Neuronal stem cell (in vitro differentiated cells): Measurements from ENCODE around the gene NOL3.

ENCODE experiments used
- DNase-seq: peaks from one replicate; pipeline ENCODE4 v3.0.0-alpha.2; 2013; ENCODE audit warnings: low spot score
- H2AFZ ChIP-seq: one replicate; pipeline ENCODE4 v1.6.1; 2013; ENCODE audit warnings: mild to moderate bottlenecking, low read length, inconsistent platforms
- H2AK5ac ChIP-seq: 2 replicates; pipeline ENCODE4 v1.6.1; 2013; ENCODE audit warnings: low read depth, mild to moderate bottlenecking, inconsistent platforms, low read length, moderate library complexity, mixed read lengths
- H2BK120ac ChIP-seq: 2 replicates; pipeline ENCODE4 v1.6.1; 2013; ENCODE audit warnings: low read depth, mild to moderate bottlenecking, inconsistent platforms, low read length, moderate library complexity, mixed read lengths
- H2BK12ac ChIP-seq: one replicate; pipeline ENCODE4 v1.6.1; 2013; ENCODE audit warnings: low read length, inconsistent platforms
- H2BK15ac ChIP-seq: 2 replicates; pipeline ENCODE4 v1.6.1; 2013; ENCODE audit warnings: mild to moderate bottlenecking, low read length, inconsistent platforms, mixed read lengths
- H2BK5ac ChIP-seq: one replicate; pipeline ENCODE4 v1.6.1; 2013; ENCODE audit warnings: inconsistent platforms, mild to moderate bottlenecking, low read length, moderate library complexity
- H3K14ac ChIP-seq: one replicate; pipeline ENCODE4 v1.6.1; 2013; ENCODE audit warnings: low read length, inconsistent platforms
- H3K18ac ChIP-seq: 2 replicates; pipeline ENCODE4 v1.6.1; 2013; ENCODE audit warnings: low read length, inconsistent platforms
- H3K23ac ChIP-seq: 2 replicates; pipeline ENCODE4 v1.6.1; 2013; ENCODE audit warnings: low read depth, mild to moderate bottlenecking, mixed read lengths, low read length, inconsistent platforms; ENCODE audit not compliant: poor library complexity
- H3K27ac ChIP-seq: replicated peaks from 3 replicates; pipeline ENCODE4 v1.5.1; 2013; ENCODE audit warnings: low read length, inconsistent platforms
- H3K27me3 ChIP-seq, 3 experiments: 2 replicates each; pipeline ENCODE4 v1.6.1; 2013; ENCODE audit warnings: low read length in 3 of 3, mild to moderate bottlenecking in 2 of 3, inconsistent platforms in 1 of 3, low read depth in 1 of 3, mixed read lengths in 1 of 3, moderate library complexity in 1 of 3; ENCODE audit not compliant: control insufficient read depth in 3 of 3, insufficient read depth in 3 of 3
- H3K36me3 ChIP-seq, 2 donors: replicated peaks in 1 of 2; 2 replicates each; pipeline ENCODE4 v1.6.1; 2013; ENCODE audit warnings: low read length in 2 of 2; ENCODE audit not compliant: control insufficient read depth in 2 of 2, insufficient read depth in 2 of 2
- H3K4ac ChIP-seq: 2 replicates; pipeline ENCODE4 v1.6.1; 2013; ENCODE audit warnings: inconsistent platforms, mild to moderate bottlenecking, low read length, moderate library complexity
- H3K4me1 ChIP-seq, 2 donors: 1 replicate in 1 of 2; 2 replicates in 1 of 2; pipeline ENCODE4 v1.6.1; 2013; ENCODE audit warnings: low read length in 2 of 2, low read depth in 1 of 2; ENCODE audit not compliant: control insufficient read depth in 2 of 2, insufficient read depth in 1 of 2
- H3K4me2 ChIP-seq: one replicate; pipeline ENCODE4 v1.6.1; 2013; ENCODE audit warnings: mild to moderate bottlenecking, low read length, inconsistent platforms; ENCODE audit not compliant: insufficient read depth, poor library complexity, severe bottlenecking
- H3K4me3 ChIP-seq, 2 donors: 2 replicates each; pipeline ENCODE4 v1.5.1; 2013; ENCODE audit warnings: low read length in 2 of 2, mild to moderate bottlenecking in 2 of 2, inconsistent platforms in 1 of 2, moderate library complexity in 1 of 2
- H3K79me1 ChIP-seq: one replicate; pipeline ENCODE4 v1.6.1; 2013; ENCODE audit warnings: low read depth, mild to moderate bottlenecking, inconsistent platforms, low read length, moderate library complexity
- H3K9ac ChIP-seq: one replicate; pipeline ENCODE4 v1.6.1; 2013; ENCODE audit warnings: mild to moderate bottlenecking, low read depth, low read length, inconsistent platforms; ENCODE audit not compliant: poor library complexity
- H3K9me3 ChIP-seq, 2 donors: replicated peaks in 1 of 2; 2 replicates each; pipeline versions ENCODE3 to v1.6.1; 2013; ENCODE audit warnings: low read length in 2 of 2, mild to moderate bottlenecking in 2 of 2, inconsistent platforms in 1 of 2, low read depth in 1 of 2, mixed read lengths in 1 of 2, moderate library complexity in 1 of 2; ENCODE audit not compliant: control insufficient read depth in 2 of 2, insufficient read depth in 1 of 2
- H4K8ac ChIP-seq: one replicate; pipeline ENCODE4 v1.6.1; 2013; ENCODE audit warnings: low read depth, mild to moderate bottlenecking, inconsistent platforms, low read length, moderate library complexity
- H4K91ac ChIP-seq: one replicate; pipeline ENCODE4 v1.6.1; 2013; ENCODE audit warnings: low read length, low read depth, mild to moderate bottlenecking, inconsistent platforms; ENCODE audit not compliant: poor library complexity
- WGBS, 2 donors: extraction: QIAGEN DNeasy Blood & Tissue Kit; methylation state at CpG; one replicate each; pipeline ENCODE4 v1.1.7; 2013; ENCODE audit warnings: missing lambda C conversion rate in 2 of 2, mixed read lengths in 1 of 2; ENCODE audit not compliant: insufficient read length in 2 of 2, insufficient replicate concordance in 1 of 2; ENCODE audit errors: extremely low coverage in 2 of 2; 5-methylcytosine and 5-hydroxymethylcytosine counted together

NOL3 gene

GRCh38 chr16:67184995-67185650, 14.8 kb downstream of the NOL3 start:
- H3K4me1 ChIP-seq = peaks cover 12 to 17% of the 10 kb centered on the region in 2 donors
- DNase-seq = peak; percentile 81
- peaks cover 7% of the 10 kb centered on the region for H3K79me1 ChIP-seq
- peak overlapping the region; percentile 82 for H2BK5ac ChIP-seq
- H3K4me3 ChIP-seq = peak overlapping the region in 1 of 2 donors; percentile 54
- H3K14ac ChIP-seq = peak overlapping the region; percentile 38
- no peak overlapping the region for H3K27ac ChIP-seq
- peaks cover 5 to 30% (median 8%) of the 10 kb centered on the region in 3 experiments for H3K27me3 ChIP-seq
- no peak overlapping the region for H2AFZ ChIP-seq
- no peak overlapping the region for H2BK15ac ChIP-seq
- H3K9me3 ChIP-seq = no peaks in the 10 kb centered on the region
- H2BK120ac ChIP-seq = no peak overlapping the region
- H4K8ac ChIP-seq = no peak overlapping the region
- no peak overlapping the region for H3K9ac ChIP-seq
- H3K18ac ChIP-seq = peak overlapping the region; percentile 57
- H3K36me3 ChIP-seq = peaks cover 0 to 5% of the 10 kb centered on the region in 2 donors
- no peak overlapping the region for H3K4ac ChIP-seq
- peak overlapping the region; percentile 98 for H3K23ac ChIP-seq
- no peak overlapping the region for H2BK12ac ChIP-seq
- peak overlapping the region; percentile 52 for H2AK5ac ChIP-seq
- no peak overlapping the region for H4K91ac ChIP-seq
- peak overlapping the region; percentile 11 for H3K4me2 ChIP-seq
- no CpG with 5 or more reads among the region's 43 CpGs for WGBS, 2 donors

GRCh38 chr16:67185651-67186134, 15.4 kb downstream of the NOL3 start:
- Histone ChIP-seq H3K18ac (no peak overlapping the region), H2AK5ac (no peak overlapping the region), H2BK120ac (no peak overlapping the region), H3K79me1 (peaks cover 7% of the 10 kb centered on the region), H3K27ac (no peak overlapping the region), H3K36me3 (peaks cover 0 to 3% of the 10 kb centered on the region in 2 donors), H3K23ac (no peak overlapping the region), H4K91ac (no peak overlapping the region), H3K4ac (no peak overlapping the region), H2AFZ (no peak overlapping the region), H2BK15ac (no peak overlapping the region), H3K9me3 (no peaks in the 10 kb centered on the region), H2BK5ac (no peak overlapping the region), H3K4me3 (no peak overlapping the region), H2BK12ac (no peak overlapping the region), H3K9ac (no peak overlapping the region), H3K4me1 (peaks cover 16 to 17% of the 10 kb centered on the region in 2 donors), H3K14ac (no peak overlapping the region), H4K8ac (no peak overlapping the region), H3K4me2 (no peak overlapping the region), H3K27me3 (peaks cover 5 to 30% (median 8%) of the 10 kb centered on the region in 3 experiments)
- no CpG with 5 or more reads among the region's 12 CpGs for WGBS, 2 donors
- no peak for DNase-seq

GRCh38 chr16:67186550-67186950, 16.2 kb downstream of the NOL3 start:
- no peak overlapping the region for H4K91ac ChIP-seq
- H2BK15ac ChIP-seq = no peak overlapping the region
- H2BK120ac ChIP-seq = no peak overlapping the region
- H2BK12ac ChIP-seq = peak overlapping the region; percentile 46
- no peak overlapping the region for H3K14ac ChIP-seq
- no peak overlapping the region for H3K27ac ChIP-seq
- H3K9ac ChIP-seq = peak overlapping the region; percentile 75
- H3K36me3 ChIP-seq = no peaks in the 10 kb centered on the region
- no CpG with 5 or more reads among the region's 5 CpGs for WGBS, 2 donors
- no peak overlapping the region for H3K4ac ChIP-seq
- H2AK5ac ChIP-seq = peak overlapping the region; percentile 58
- peaks cover 17% of the 10 kb centered on the region in 2 donors for H3K4me1 ChIP-seq
- H3K4me3 ChIP-seq = peak overlapping the region in 1 of 2 donors; percentile 8
- no peak overlapping the region for H3K18ac ChIP-seq
- H3K4me2 ChIP-seq = peak overlapping the region; percentile 15
- H3K79me1 ChIP-seq = peaks cover 7% of the 10 kb centered on the region
- no peaks in the 10 kb centered on the region for H3K9me3 ChIP-seq
- H3K23ac ChIP-seq = peak overlapping the region; percentile 86
- no peak for DNase-seq
- H3K27me3 ChIP-seq = peaks cover 5 to 30% (median 8%) of the 10 kb centered on the region in 3 experiments
- H4K8ac ChIP-seq = peak overlapping the region; percentile 57
- no peak overlapping the region for H2AFZ ChIP-seq
- no peak overlapping the region for H2BK5ac ChIP-seq

- H2BK15ac ChIP-seq = peak overlapping the region; percentile 79
- H3K9me3 ChIP-seq = no peaks in the 10 kb centered on the region
- H2BK5ac ChIP-seq = no peak overlapping the region
- peak overlapping the region; percentile 77 for H2AK5ac ChIP-seq
- peaks cover 7% of the 10 kb centered on the region for H3K79me1 ChIP-seq
- peaks cover 17 to 18% of the 10 kb centered on the region in 2 donors for H3K4me1 ChIP-seq
- no peak overlapping the region for H3K27ac ChIP-seq
- no peak overlapping the region for H3K4me3 ChIP-seq
- H2BK12ac ChIP-seq = peak overlapping the region; percentile 48
- peaks cover 5 to 30% (median 8%) of the 10 kb centered on the region in 3 experiments for H3K27me3 ChIP-seq
- no CpG with 5 or more reads among the region's 26 CpGs for WGBS, 2 donors
- H3K36me3 ChIP-seq = no peaks in the 10 kb centered on the region
- no peak overlapping the region for H3K4me2 ChIP-seq
- H4K91ac ChIP-seq = no peak overlapping the region
- H3K18ac ChIP-seq = peak overlapping the region; percentile 69
- H3K4ac ChIP-seq = peak overlapping the region; percentile 28
- peak overlapping the region; percentile 78 for H4K8ac ChIP-seq
- no peak overlapping the region for H2BK120ac ChIP-seq
- peak overlapping the region; percentile 67 for H3K9ac ChIP-seq
- DNase-seq = no peak
- H3K23ac ChIP-seq = peak overlapping the region; percentile 63
- H3K14ac ChIP-seq = peak overlapping the region; percentile 6
- no peak overlapping the region for H2AFZ ChIP-seq
These were observed 17.0 kb downstream of the NOL3 start for GRCh38 chr16:67187175-67187890.
